Psoas muscle (tissue), 8 donors: Measurements from ENCODE around the gene MICAL1. TPM values are rescaled to one million over a fixed set of nuclear protein-coding genes. Genes with fewer than 3 reads are reported as not detected.
A peak's percentile ranks its signal among the peaks of the same experiment; 100 is the strongest.

Experiments used
- ATAC-seq, 4 donors: fragments of 200-7000 bp; cut with Tn5 transposase; one replicate each; pipeline ENCODE4 v1.9.1; 2020; ENCODE audit warnings: moderate library complexity in 3 of 4, mild to moderate bottlenecking in 2 of 4
- DNase-seq, 2 donors: peaks; one replicate each; pipeline ENCODE4 v3.0.0-alpha.2; 2020
- H3K27ac ChIP-seq: fragments of 200-600 bp; one replicate; pipeline ENCODE4 v1.8.0; 2022
- H3K27me3 ChIP-seq, 3 donors: fragments of 200-600 bp in 1 of 3; one replicate each; pipeline versions ENCODE4 v1.6.1 to v1.8.0; 2013 to 2022; ENCODE audit warnings: low read length in 2 of 3, mild to moderate bottlenecking in 2 of 3, moderate library complexity in 1 of 3; ENCODE audit not compliant: insufficient read depth in 3 of 3
- H3K36me3 ChIP-seq, 2 donors: fragments of 200-600 bp in 1 of 2; one replicate each; pipeline versions ENCODE4 v1.6.1 to v1.8.0; 2013 to 2022; ENCODE audit warnings: low read depth in 1 of 2, mild to moderate bottlenecking in 1 of 2, moderate library complexity in 1 of 2; ENCODE audit not compliant: insufficient read depth in 1 of 2
- H3K4me1 ChIP-seq: fragments of 200-600 bp; one replicate; pipeline ENCODE4 v1.8.0; 2022
- H3K4me3 ChIP-seq: fragments of 200-600 bp; one replicate; pipeline ENCODE4 v1.8.0; 2022; ENCODE audit warnings: mild to moderate bottlenecking
- H3K9me3 ChIP-seq: fragments of 200-600 bp; one replicate; pipeline ENCODE4 v1.8.0; 2022
- CTCF ChIP-seq: fragments of 200-600 bp; IDR thresholded peaks from one replicate; pipeline ENCODE4 v1.8.0; 2022; ENCODE audit warnings: antibody characterized with exemption
- WGBS, 3 donors: extraction: QIAGEN DNeasy Blood & Tissue Kit; methylation state at CpG; one replicate each; pipeline versions ENCODE4 v1.1.6 to v1.1.7; 2013; 5-methylcytosine and 5-hydroxymethylcytosine counted together
- intact Hi-C, 2 donors: fragments of 100-400 bp; cut with DNase I; formaldehyde crosslinking; loops; one replicate each; pipeline versions ENCODE4 v1.11.0 to v1.14.2; 2022
- long read RNA-seq, 2 donors: library from polyadenylated mRNA; unstranded; transcript quantifications; one replicate each; pipeline ENCODE4 v2.0.0, GENCODE V29; 2021
- polyA plus RNA-seq, 3 donors: library from polyadenylated mRNA; stranded (reverse); fragments of 200-250 nt; gene quantifications; one replicate each; pipeline ENCODE4 v1.2.3, GENCODE V29; 2013
- total RNA-seq, 4 donors: library from RNA; stranded (reverse); fragmentation: NEBNext Ultra II Directional in 2 of 4; extraction: Animal tissue kit (Norgen Biotek cat#: 25700) in 2 of 4; gene quantifications; one replicate each; pipeline versions ENCODE4 v1.2.1 to v1.2.4, GENCODE V29; 2021 to 2023
- donor health status: healthy with polysubstance abuse.
- donor health status: DM: no; HTN: no; CAD: no; lungs with moderate emphysema.
- donor health status: Bipolar disorder and iron deficiency.
- donor health status: healthy.
- donor health status: DM: yes; HTN: yes; CAD: no.
- donor health status: DM: no; HTN: no; CAD: no.
- donor health status: DM: no; HTN: no; CAD: no.
- donor health status: DM: yes; HTN: yes; CAD: no.

The MICAL1 gene, protein sequence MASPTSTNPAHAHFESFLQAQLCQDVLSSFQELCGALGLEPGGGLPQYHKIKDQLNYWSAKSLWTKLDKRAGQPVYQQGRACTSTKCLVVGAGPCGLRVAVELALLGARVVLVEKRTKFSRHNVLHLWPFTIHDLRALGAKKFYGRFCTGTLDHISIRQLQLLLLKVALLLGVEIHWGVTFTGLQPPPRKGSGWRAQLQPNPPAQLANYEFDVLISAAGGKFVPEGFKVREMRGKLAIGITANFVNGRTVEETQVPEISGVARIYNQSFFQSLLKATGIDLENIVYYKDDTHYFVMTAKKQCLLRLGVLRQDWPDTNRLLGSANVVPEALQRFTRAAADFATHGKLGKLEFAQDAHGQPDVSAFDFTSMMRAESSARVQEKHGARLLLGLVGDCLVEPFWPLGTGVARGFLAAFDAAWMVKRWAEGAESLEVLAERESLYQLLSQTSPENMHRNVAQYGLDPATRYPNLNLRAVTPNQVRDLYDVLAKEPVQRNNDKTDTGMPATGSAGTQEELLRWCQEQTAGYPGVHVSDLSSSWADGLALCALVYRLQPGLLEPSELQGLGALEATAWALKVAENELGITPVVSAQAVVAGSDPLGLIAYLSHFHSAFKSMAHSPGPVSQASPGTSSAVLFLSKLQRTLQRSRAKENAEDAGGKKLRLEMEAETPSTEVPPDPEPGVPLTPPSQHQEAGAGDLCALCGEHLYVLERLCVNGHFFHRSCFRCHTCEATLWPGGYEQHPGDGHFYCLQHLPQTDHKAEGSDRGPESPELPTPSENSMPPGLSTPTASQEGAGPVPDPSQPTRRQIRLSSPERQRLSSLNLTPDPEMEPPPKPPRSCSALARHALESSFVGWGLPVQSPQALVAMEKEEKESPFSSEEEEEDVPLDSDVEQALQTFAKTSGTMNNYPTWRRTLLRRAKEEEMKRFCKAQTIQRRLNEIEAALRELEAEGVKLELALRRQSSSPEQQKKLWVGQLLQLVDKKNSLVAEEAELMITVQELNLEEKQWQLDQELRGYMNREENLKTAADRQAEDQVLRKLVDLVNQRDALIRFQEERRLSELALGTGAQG
- total RNA-seq, result 1 to 10 TPM; 3.1 to 7.0 (median 6.0) TPM
- 1 to 10 TPM; 5.0 to 9.4 (median 9.3) TPM for polyA plus RNA-seq
- long read RNA-seq, donor 1, partial matches to known transcripts, result 4 of 9 reads
- long read RNA-seq, donor 1, other reads (novel, unspliced or antisense), result 3 of 9 reads
- long read RNA-seq, donor 2, partial matches to known transcripts, result 1 of 17 reads
- long read RNA-seq, donor 2, other reads (novel, unspliced or antisense), result 13 of 17 reads

- Histone ChIP-seq H3K27me3 (no peaks in the 10 kb centered on the region), H3K36me3 (no peaks in the 10 kb centered on the region), H3K27ac (peak within 1 kb of the TSS; percentile 83), H3K4me1 (peaks cover 25% of the 10 kb centered on the region), H3K9me3 (no peaks in the 10 kb centered on the region), H3K4me3 (peak within 1 kb of the TSS; percentile 93)
- ATAC-seq (peak; percentile 70 to 79 (median 78)), DNase-seq (peak; percentile 76 to 85)
- intact Hi-C loops, result no loop called here
- 0 to 1% (median 0%) methylated on average over 22 to 70 of the region's 70 CpGs for WGBS, 3 donors
- peak; percentile 35 for TF ChIP-seq CTCF
These were observed at the start of gene MICAL1 for GRCh38 chr6:109455437-109456110. MICAL1 (minus strand) TSS chr6:109455772; CDS start chr6:109454196, 1,576 bp downstream.

GRCh38 chr6:109503327-109504224 lies 48.0 kb upstream of the MICAL1 start:
- no peak overlapping the region for H3K27ac ChIP-seq
- no peaks in the 10 kb centered on the region for H3K36me3 ChIP-seq
- H3K27me3 ChIP-seq, result no peaks in the 10 kb centered on the region
- DNase-seq, result no peak
- no peak for ATAC-seq
- WGBS, 3 donors, result 53 to 60% (median 57%) methylated on average over 10 of the region's 10 CpGs
- TF ChIP-seq CTCF, result no peak
- intact Hi-C loops, result no loop called here
- no peaks in the 10 kb centered on the region for H3K4me1 ChIP-seq
- H3K4me3 ChIP-seq, result no peak overlapping the region
- no peaks in the 10 kb centered on the region for H3K9me3 ChIP-seq

DNA sequence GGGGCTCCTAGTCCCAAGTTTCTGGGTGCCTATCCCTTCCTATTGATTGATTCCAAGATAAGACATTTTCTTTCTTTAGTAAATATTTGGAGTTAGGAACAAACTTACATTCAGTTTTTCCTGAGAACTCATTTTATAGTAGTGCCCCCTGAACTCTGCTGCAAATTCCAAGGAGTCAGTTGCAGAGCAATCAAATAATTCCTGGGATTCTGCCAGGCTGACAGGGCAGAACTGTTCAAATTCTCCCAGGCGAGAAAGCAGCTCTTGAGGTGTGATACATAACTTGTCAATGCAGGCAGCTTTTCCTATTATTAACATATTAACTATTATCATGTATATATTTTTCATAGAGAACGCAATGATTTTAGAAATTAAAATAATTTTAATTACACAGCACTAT lies 43.4 kb upstream of the MICAL1 start:
- Histone ChIP-seq H3K4me3 (no peak overlapping the region), H3K27ac (no peak overlapping the region), H3K9me3 (no peaks in the 10 kb centered on the region), H3K27me3 (no peaks in the 10 kb centered on the region), H3K4me1 (no peaks in the 10 kb centered on the region), H3K36me3 (no peaks in the 10 kb centered on the region)
- DNase-seq, result no peak
- no peak for TF ChIP-seq CTCF
- WGBS, 3 donors, result 85 to 93% (median 90%) methylated on average over 2 of the region's 2 CpGs
- ATAC-seq, result no peak
- intact Hi-C loops, result no loop called here
